ENCODE measurements around the gene ART3.

GRCh38 chr4:76090241-76090691 lies 15.8 kb downstream of the ART3 start:
- no peak for TF ChIP-seq CTCF (IDR thresholded peaks at IDR 0.05; ENCODE audit: insufficient read depth, low read length)
- TF ChIP-seq GABPA (IDR thresholded peaks at IDR 0.05; ENCODE audit: low read depth) = no peak

Measured in HL-60 (cell line).